ENCODE measurements around the gene RIN1.

The RIN1 gene

DNA sequence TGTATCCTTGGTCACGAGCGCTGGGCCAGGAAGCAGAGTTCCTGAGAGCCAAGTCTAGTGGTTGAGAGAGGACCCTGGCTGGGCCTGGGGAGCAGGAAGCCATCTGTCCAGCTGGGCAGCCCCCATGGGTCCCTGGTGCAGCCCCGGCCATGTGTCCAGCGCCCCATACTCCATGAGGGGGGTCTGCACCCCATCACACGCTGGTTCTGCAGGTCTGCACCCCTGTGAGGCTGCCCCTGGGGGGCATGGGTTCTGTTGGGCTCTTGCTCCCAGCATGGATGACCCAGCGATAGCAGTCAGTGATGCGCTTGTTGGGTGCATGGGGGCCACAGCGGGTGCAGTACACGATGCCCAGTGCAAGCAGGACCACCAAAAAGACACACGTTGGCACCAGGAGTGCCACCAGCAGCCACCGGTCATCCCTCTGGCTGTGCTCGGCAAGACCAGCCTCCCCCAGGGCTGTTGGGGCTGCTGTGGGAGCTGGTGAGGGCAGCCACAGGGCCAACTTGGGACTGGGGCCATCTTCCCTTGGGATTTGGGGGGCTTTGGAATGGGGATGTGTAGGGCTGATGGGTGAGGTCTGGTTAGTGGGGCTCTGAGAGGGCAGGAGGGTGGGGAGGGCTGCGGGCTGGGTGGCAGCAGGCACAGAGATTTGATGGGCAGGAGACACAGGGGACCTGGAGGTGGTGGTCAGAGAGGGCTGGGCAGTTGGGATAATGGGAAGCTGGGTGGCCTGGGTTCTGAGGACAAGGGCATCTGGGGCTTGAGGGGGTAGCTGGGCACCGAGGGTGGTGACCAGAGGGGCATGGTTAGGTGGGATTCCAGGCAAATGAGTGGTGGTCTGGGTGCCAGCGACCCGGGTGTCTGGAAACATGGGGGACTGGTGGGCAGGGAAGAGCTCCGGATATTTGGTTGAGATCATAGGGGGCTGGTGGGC, 21.4 kb downstream of the RIN1 start:
- no peak overlapping the region for H3K23ac ChIP-seq (ENCODE audit: low read length)
- H3K4me1 ChIP-seq (ENCODE audit: control insufficient read depth, low read depth, low read length) = peaks cover 16% of the 10 kb centered on the region
- no peak overlapping the region for H3K4me2 ChIP-seq (ENCODE audit: low read length)
- no peaks in the 10 kb centered on the region for H3K79me2 ChIP-seq (ENCODE audit: control insufficient read depth, insufficient read depth, low read length)
- no peak overlapping the region for H3K9ac ChIP-seq (ENCODE audit: low read length)
- H2AK5ac ChIP-seq (ENCODE audit: low read length) = no peak overlapping the region
- no peak overlapping the region for H2BK15ac ChIP-seq (replicated peaks; ENCODE audit: low read depth)
- no peak overlapping the region for H2BK120ac ChIP-seq (ENCODE audit: low read depth, low read length)
- no peak overlapping the region for H2BK5ac ChIP-seq (ENCODE audit: low read length)
- H3K79me1 ChIP-seq (ENCODE audit: low read length) = no peaks in the 10 kb centered on the region
- H3K56ac ChIP-seq (ENCODE audit: low read length) = no peak overlapping the region
- no peak overlapping the region for H3K4me3 ChIP-seq (ENCODE audit: low read length)
- H3K4ac ChIP-seq (ENCODE audit: low read depth, low read length) = no peak overlapping the region
- H3K36me3 ChIP-seq (ENCODE audit: control insufficient read depth, insufficient read depth, low read length) = no peaks in the 10 kb centered on the region
- DNase-seq = no peak
- no peak overlapping the region for H4K5ac ChIP-seq (ENCODE audit: low read length)
- no peaks in the 10 kb centered on the region for H3K27me3 ChIP-seq (ENCODE audit: insufficient read depth, low read length, poor library complexity)
- no peak overlapping the region for H3K18ac ChIP-seq (ENCODE audit: low read length)
- WGBS (ENCODE audit: extremely low coverage, insufficient coverage, low lambda C conversion rate) = no CpG with 5 or more reads among the region's 17 CpGs
- no peak overlapping the region for H4K8ac ChIP-seq (ENCODE audit: low read depth, low read length)
- no peak overlapping the region for H3K27ac ChIP-seq (ENCODE audit: low read depth, low read length)

DNA sequence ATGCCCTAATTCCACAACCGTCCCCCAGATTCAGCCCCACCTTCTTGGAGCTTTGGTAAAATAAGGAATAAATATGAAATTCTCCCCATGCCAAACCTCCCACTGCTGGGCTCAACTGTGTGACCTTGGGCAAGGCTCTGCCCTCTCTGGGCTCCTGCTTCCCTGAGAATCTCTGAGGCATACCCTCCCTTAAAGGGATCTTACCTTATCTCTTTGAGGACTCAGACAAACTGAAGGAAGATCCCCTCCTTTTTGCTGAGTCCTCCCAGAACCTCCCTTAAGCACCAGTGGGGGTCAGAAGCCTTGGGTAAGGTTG, 22.1 kb downstream of the RIN1 start:
- peak overlapping the region; percentile 92 for H3K27ac ChIP-seq (ENCODE audit: low read depth, low read length)
- H3K56ac ChIP-seq (ENCODE audit: low read length) = peak overlapping the region; percentile 93
- H3K4ac ChIP-seq (ENCODE audit: low read depth, low read length) = no peak overlapping the region
- H2AK5ac ChIP-seq (ENCODE audit: low read length) = peak overlapping the region; percentile 37
- peak overlapping the region; percentile 86 for H3K9ac ChIP-seq (ENCODE audit: low read length)
- H3K18ac ChIP-seq (ENCODE audit: low read length) = no peak overlapping the region
- H3K27me3 ChIP-seq (ENCODE audit: insufficient read depth, low read length, poor library complexity) = no peaks in the 10 kb centered on the region
- peaks cover 16% of the 10 kb centered on the region for H3K4me1 ChIP-seq (ENCODE audit: control insufficient read depth, low read depth, low read length)
- no peak overlapping the region for H2BK120ac ChIP-seq (ENCODE audit: low read depth, low read length)
- no peak overlapping the region for H3K4me3 ChIP-seq (ENCODE audit: low read length)
- no peak overlapping the region for H4K5ac ChIP-seq (ENCODE audit: low read length)
- no peak overlapping the region for H3K4me2 ChIP-seq (ENCODE audit: low read length)
- no peak overlapping the region for H2BK15ac ChIP-seq (replicated peaks; ENCODE audit: low read depth)
- no peak for DNase-seq
- H3K79me2 ChIP-seq (ENCODE audit: control insufficient read depth, insufficient read depth, low read length) = no peaks in the 10 kb centered on the region
- H4K8ac ChIP-seq (ENCODE audit: low read depth, low read length) = no peak overlapping the region
- no peaks in the 10 kb centered on the region for H3K79me1 ChIP-seq (ENCODE audit: low read length)
- WGBS (ENCODE audit: extremely low coverage, insufficient coverage, low lambda C conversion rate) = no CpG with 5 or more reads among the region's 1 CpG
- no peaks in the 10 kb centered on the region for H3K36me3 ChIP-seq (ENCODE audit: control insufficient read depth, insufficient read depth, low read length)
- H2BK5ac ChIP-seq (ENCODE audit: low read length) = peak overlapping the region; percentile 67
- no peak overlapping the region for H3K23ac ChIP-seq (ENCODE audit: low read length)

DNA sequence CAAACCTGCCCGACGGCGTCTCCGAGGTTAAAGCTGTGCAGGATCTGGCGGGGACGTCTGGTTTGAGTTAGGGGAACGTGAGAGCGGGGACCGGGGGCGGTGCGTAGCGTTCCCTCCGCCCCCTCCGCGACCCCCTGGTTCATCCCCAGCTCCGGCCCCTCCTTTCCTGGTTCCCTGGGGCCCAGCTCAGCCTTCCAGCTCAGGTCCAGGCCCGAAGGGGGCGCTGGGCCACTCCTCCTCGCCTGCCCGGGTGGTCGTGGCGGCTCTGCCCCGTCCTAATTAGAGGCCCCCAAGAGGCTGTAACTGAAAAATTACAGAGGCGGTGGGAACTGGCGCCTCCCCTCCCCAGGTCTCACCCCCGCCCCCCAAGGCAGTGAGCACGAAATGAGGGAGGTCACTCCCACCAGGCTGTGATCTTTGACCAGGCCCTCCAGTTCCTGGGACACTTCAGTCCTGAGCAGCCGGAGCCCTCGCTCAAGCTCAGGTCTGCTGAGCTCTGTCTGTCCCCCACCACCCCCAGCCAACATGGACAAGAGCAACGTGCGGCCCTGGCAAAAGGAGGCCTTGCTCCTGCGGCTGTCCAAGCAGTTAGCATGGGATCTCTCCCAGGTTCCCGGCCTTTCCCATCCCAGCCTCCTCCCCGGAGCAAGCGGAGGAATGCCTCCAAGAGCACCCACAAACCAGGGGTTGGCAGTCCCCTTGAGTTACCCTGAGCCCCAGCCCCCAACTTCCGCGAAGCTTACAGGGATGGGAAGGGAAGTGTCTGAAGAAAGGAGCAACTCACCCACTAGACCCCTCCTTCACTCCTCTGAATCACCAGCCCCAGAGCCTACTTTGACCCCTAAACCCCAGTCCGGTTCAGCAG, 22.7 kb downstream of the RIN1 start:
- no peaks in the 10 kb centered on the region for H3K79me1 ChIP-seq (ENCODE audit: low read length)
- H2BK15ac ChIP-seq (replicated peaks; ENCODE audit: low read depth) = no peak overlapping the region
- peak overlapping the region; percentile 92 for H3K27ac ChIP-seq (ENCODE audit: low read depth, low read length)
- peak overlapping the region; percentile 24 for H3K23ac ChIP-seq (ENCODE audit: low read length)
- peak overlapping the region; percentile 75 for H3K4ac ChIP-seq (ENCODE audit: low read depth, low read length)
- peak overlapping the region; percentile 70 for H2BK5ac ChIP-seq (ENCODE audit: low read length)
- DNase-seq = no peak
- H3K4me2 ChIP-seq (ENCODE audit: low read length) = peak overlapping the region; percentile 89
- H3K4me3 ChIP-seq (ENCODE audit: low read length) = peak overlapping the region; percentile 44
- H3K27me3 ChIP-seq (ENCODE audit: insufficient read depth, low read length, poor library complexity) = no peaks in the 10 kb centered on the region
- peaks cover 16% of the 10 kb centered on the region for H3K4me1 ChIP-seq (ENCODE audit: control insufficient read depth, low read depth, low read length)
- peak overlapping the region; percentile 93 for H3K56ac ChIP-seq (ENCODE audit: low read length)
- H3K36me3 ChIP-seq (ENCODE audit: control insufficient read depth, insufficient read depth, low read length) = no peaks in the 10 kb centered on the region
- peak overlapping the region; percentile 1 for H3K18ac ChIP-seq (ENCODE audit: low read length)
- no peak overlapping the region for H4K5ac ChIP-seq (ENCODE audit: low read length)
- H4K8ac ChIP-seq (ENCODE audit: low read depth, low read length) = no peak overlapping the region
- H2AK5ac ChIP-seq (ENCODE audit: low read length) = peak overlapping the region; percentile 37
- H3K79me2 ChIP-seq (ENCODE audit: control insufficient read depth, insufficient read depth, low read length) = no peaks in the 10 kb centered on the region
- H3K9ac ChIP-seq (ENCODE audit: low read length) = peak overlapping the region; percentile 86
- WGBS (ENCODE audit: extremely low coverage, insufficient coverage, low lambda C conversion rate) = no CpG with 5 or more reads among the region's 38 CpGs
- H2BK120ac ChIP-seq (ENCODE audit: low read depth, low read length) = peak overlapping the region; percentile 9

DNA sequence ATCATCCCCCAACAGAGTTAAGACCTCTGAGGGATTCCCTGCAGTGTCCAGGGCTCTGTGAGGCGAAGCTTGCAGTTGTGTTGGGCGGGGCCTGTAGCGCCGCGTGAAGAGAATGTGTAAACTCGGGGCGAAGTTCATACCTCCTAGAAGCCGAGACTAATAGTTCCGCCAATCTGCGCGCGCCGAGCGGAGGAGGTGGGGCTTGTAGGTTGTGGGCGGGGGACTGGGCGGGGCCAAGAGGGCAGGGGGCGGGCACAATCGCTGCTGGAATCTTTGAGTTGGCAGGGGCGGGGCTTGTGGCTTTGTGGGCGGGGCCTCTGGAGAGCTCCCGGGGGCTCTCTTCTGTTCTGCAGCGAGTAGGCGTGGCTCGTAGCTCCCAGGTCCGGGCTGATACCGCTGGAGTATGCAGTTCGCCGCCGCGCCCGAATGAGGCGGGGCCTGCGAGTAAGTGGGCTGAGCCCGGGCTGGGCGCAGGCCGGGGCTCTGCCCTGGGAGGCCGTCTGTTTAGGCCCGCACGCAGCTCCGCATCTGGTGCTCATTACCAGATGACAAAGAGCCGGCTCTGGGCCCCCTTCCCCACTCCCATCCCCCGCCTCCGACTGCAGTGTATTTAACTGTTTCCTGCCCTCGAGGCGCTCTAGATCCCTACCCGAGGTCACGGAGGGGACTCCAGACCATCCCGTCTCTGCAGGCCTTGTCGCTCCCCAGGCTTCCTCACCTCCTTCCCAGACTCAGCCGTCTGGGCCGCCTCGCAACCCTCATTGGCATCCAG, 23.5 kb downstream of the RIN1 start:
- Histone ChIP-seq H2AK5ac (ENCODE audit: low read length) (no peak overlapping the region), H3K79me2 (ENCODE audit: control insufficient read depth, insufficient read depth, low read length) (no peaks in the 10 kb centered on the region), H2BK5ac (ENCODE audit: low read length) (peak overlapping the region; percentile 70), H3K36me3 (ENCODE audit: control insufficient read depth, insufficient read depth, low read length) (no peaks in the 10 kb centered on the region), H2BK15ac (replicated peaks; ENCODE audit: low read depth) (no peak overlapping the region), H3K4me1 (ENCODE audit: control insufficient read depth, low read depth, low read length) (peaks cover 10% of the 10 kb centered on the region), H3K23ac (ENCODE audit: low read length) (peak overlapping the region; percentile 24), H4K8ac (ENCODE audit: low read depth, low read length) (no peak overlapping the region), H4K5ac (ENCODE audit: low read length) (no peak overlapping the region), H3K9ac (ENCODE audit: low read length) (peak overlapping the region; percentile 86), H3K56ac (ENCODE audit: low read length) (peak overlapping the region; percentile 93), H3K27me3 (ENCODE audit: insufficient read depth, low read length, poor library complexity) (no peaks in the 10 kb centered on the region), H3K79me1 (ENCODE audit: low read length) (no peaks in the 10 kb centered on the region), H3K27ac (ENCODE audit: low read depth, low read length) (peak overlapping the region; percentile 92), H3K4me3 (ENCODE audit: low read length) (peak overlapping the region; percentile 65), H3K18ac (ENCODE audit: low read length) (peak overlapping the region; percentile 1), H3K4ac (ENCODE audit: low read depth, low read length) (peak overlapping the region; percentile 75), H3K4me2 (ENCODE audit: low read length) (peak overlapping the region; percentile 100), H2BK120ac (ENCODE audit: low read depth, low read length) (peak overlapping the region; percentile 9)
- WGBS (ENCODE audit: extremely low coverage, insufficient coverage, low lambda C conversion rate) = no CpG with 5 or more reads among the region's 52 CpGs
- peak; percentile 99 for DNase-seq

DNA sequence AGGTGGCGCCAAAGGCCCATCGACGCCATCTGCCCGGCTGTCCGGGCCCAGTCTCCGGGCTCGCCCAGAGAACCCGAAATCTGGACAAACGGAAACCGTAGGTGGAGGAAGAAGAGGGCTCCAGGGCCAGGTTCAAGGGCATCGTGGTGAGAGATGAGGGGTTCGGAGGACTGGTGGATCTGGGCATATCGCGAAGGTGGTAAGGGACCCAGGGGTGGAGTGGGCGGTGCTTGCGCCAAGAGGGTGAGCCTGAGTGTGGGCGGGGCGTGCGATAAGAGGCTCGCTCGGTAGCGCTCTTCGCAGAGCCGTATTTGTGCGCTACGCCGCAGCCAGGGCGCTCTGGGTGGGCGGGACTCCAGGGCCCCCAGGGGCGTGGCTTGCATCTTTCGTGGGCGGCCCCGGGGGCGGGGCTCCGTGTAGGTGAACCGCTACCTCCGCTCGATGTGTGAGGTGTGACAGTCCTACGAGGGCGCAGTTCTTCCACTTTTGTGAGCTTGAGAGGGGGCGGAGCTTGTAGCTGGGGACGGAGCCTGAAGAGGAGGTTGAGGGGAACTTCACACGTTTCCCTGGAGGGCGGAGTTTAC, 24.2 kb downstream of the RIN1 start:
- peak; percentile 90 for DNase-seq
- Histone ChIP-seq H3K56ac (ENCODE audit: low read length) (peak overlapping the region; percentile 97), H2AK5ac (ENCODE audit: low read length) (no peak overlapping the region), H3K27ac (ENCODE audit: low read depth, low read length) (peak overlapping the region; percentile 68), H4K5ac (ENCODE audit: low read length) (no peak overlapping the region), H2BK15ac (replicated peaks; ENCODE audit: low read depth) (no peak overlapping the region), H3K36me3 (ENCODE audit: control insufficient read depth, insufficient read depth, low read length) (no peaks in the 10 kb centered on the region), H3K23ac (ENCODE audit: low read length) (no peak overlapping the region), H3K4me3 (ENCODE audit: low read length) (peak overlapping the region; percentile 71), H3K79me1 (ENCODE audit: low read length) (no peaks in the 10 kb centered on the region), H3K4me1 (ENCODE audit: control insufficient read depth, low read depth, low read length) (peaks cover 8% of the 10 kb centered on the region), H3K4me2 (ENCODE audit: low read length) (peak overlapping the region; percentile 100), H3K18ac (ENCODE audit: low read length) (no peak overlapping the region), H2BK5ac (ENCODE audit: low read length) (peak overlapping the region; percentile 93), H3K4ac (ENCODE audit: low read depth, low read length) (no peak overlapping the region), H4K8ac (ENCODE audit: low read depth, low read length) (no peak overlapping the region), H3K27me3 (ENCODE audit: insufficient read depth, low read length, poor library complexity) (no peaks in the 10 kb centered on the region), H3K9ac (ENCODE audit: low read length) (peak overlapping the region; percentile 82), H3K79me2 (ENCODE audit: control insufficient read depth, insufficient read depth, low read length) (no peaks in the 10 kb centered on the region), H2BK120ac (ENCODE audit: low read depth, low read length) (no peak overlapping the region)
- no CpG with 5 or more reads among the region's 44 CpGs for WGBS (ENCODE audit: extremely low coverage, insufficient coverage, low lambda C conversion rate)
